GM23338 (cell line): Measurements from ENCODE around the gene KDM4E. TPM values are rescaled to one million over a fixed set of nuclear protein-coding genes. Genes with fewer than 3 reads are reported as not detected.

Source experiments
- ATAC-seq: fragments of 200-7000 bp; cut with Tn5 transposase; 3 replicates; pipeline ENCODE4 v1.9.1; 2020
- DNase-seq: peaks from one replicate; pipeline ENCODE4 v3.0.0-alpha.2; 2015; ENCODE audit warnings: low spot score
- H2AFZ ChIP-seq: fragments of 200-600 bp; sonication (generic); 2 replicates; pipeline ENCODE4 v1.8.0; 2016; ENCODE audit warnings: antibody characterized with exemption, mild to moderate bottlenecking, moderate library complexity
- H3F3A ChIP-seq: fragments of 200-600 bp; sonication (generic); replicated peaks from 2 replicates; pipeline ENCODE4 v1.8.0; 2017; ENCODE audit warnings: antibody characterized with exemption, mixed run types, low read depth
- H3K27ac ChIP-seq: fragments of 200-600 bp; sonication (generic); 2 replicates; pipeline ENCODE4 v1.6.1; 2016; ENCODE audit warnings: low read depth
- H3K27me3 ChIP-seq: fragments of 200-600 bp; sonication (generic); 2 replicates; pipeline ENCODE4 v1.8.0; 2016; ENCODE audit warnings: mild to moderate bottlenecking, mixed run types, moderate library complexity; ENCODE audit not compliant: insufficient read depth
- H3K36me3 ChIP-seq: fragments of 200-600 bp; sonication (generic); 2 replicates; pipeline ENCODE4 v1.8.0; 2016; ENCODE audit warnings: mild to moderate bottlenecking; ENCODE audit not compliant: insufficient read depth
- H3K4me1 ChIP-seq: fragments of 200-600 bp; sonication (generic); 2 replicates; pipeline ENCODE4 v1.8.0; 2016; ENCODE audit warnings: mild to moderate bottlenecking, moderate library complexity; ENCODE audit not compliant: insufficient read depth
- H3K4me2 ChIP-seq: fragments of 200-600 bp; sonication (generic); 2 replicates; pipeline ENCODE4 v1.7.1; 2017; ENCODE audit warnings: mixed run types
- H3K4me3 ChIP-seq: fragments of 200-600 bp; sonication (generic); 2 replicates; pipeline ENCODE4 v1.6.1; 2016; ENCODE audit warnings: mixed run types
- H3K79me2 ChIP-seq: fragments of 200-600 bp; sonication (generic); replicated peaks from 2 replicates; pipeline ENCODE4 v1.8.0; 2017; ENCODE audit warnings: mild to moderate bottlenecking; ENCODE audit not compliant: insufficient read depth
- H3K9me2 ChIP-seq: fragments of 200-600 bp; sonication (generic); 2 replicates; pipeline ENCODE4 v1.8.0; 2017; ENCODE audit not compliant: insufficient read depth
- H4K20me1 ChIP-seq: fragments of 200-600 bp; sonication (generic); replicated peaks from 2 replicates; pipeline ENCODE4 v1.8.0; 2017; ENCODE audit warnings: mild to moderate bottlenecking; ENCODE audit not compliant: insufficient read depth
- H3K27ac Mint-ChIP-seq: 2 replicates; pipeline ENCODE4 v1.8.0; 2020; ENCODE audit warnings: inconsistent platforms, mild to moderate bottlenecking, moderate library complexity, mixed read lengths
- H3K27me3 Mint-ChIP-seq: 3 replicates; pipeline ENCODE4 v1.8.0; 2022; ENCODE audit warnings: low read depth, mild to moderate bottlenecking, moderate library complexity, mixed read lengths, inconsistent platforms; ENCODE audit not compliant: insufficient read depth, poor library complexity
- H3K36me3 Mint-ChIP-seq: 3 replicates; pipeline ENCODE4 v1.8.0; 2021; ENCODE audit warnings: low read depth, mild to moderate bottlenecking, inconsistent platforms, moderate library complexity, mixed read lengths
- H3K4me1 Mint-ChIP-seq: 3 replicates; pipeline ENCODE4 v1.8.0; 2020; ENCODE audit warnings: mild to moderate bottlenecking, inconsistent platforms, mixed read lengths
- H3K4me3 Mint-ChIP-seq: 3 replicates; pipeline ENCODE4 v1.8.0; 2021; ENCODE audit warnings: moderate library complexity, mild to moderate bottlenecking, inconsistent platforms, mixed read lengths
- H3K9me3 Mint-ChIP-seq: 3 replicates; pipeline ENCODE4 v1.8.0; 2020; ENCODE audit warnings: moderate library complexity, mild to moderate bottlenecking, inconsistent platforms, mixed read lengths
- EZH2 ChIP-seq: fragments of 200-600 bp; sonication (generic); IDR thresholded peaks from one replicate; pipeline ENCODE4 v1.8.0; 2017; ENCODE audit warnings: antibody characterized with exemption, mild to moderate bottlenecking, low read depth; ENCODE audit not compliant: unreplicated experiment
- POLR2AphosphoS5 ChIP-seq: IDR thresholded peaks from 2 replicates; pipeline ENCODE4 v1.6.1; 2016; ENCODE audit warnings: antibody characterized with exemption, low read depth
- REST ChIP-seq: IDR thresholded peaks from one replicate; pipeline ENCODE4 v1.6.1; 2018; ENCODE audit warnings: antibody characterized with exemption; ENCODE audit not compliant: unreplicated experiment
- ZNF331 ChIP-seq: fragments of 250-450 bp; sonication (Bioruptor Pico); IDR thresholded peaks from 2 replicates; pipeline ENCODE4 v1.5.0; 2020; ENCODE audit warnings: low read depth, mild to moderate bottlenecking, moderate library complexity
- polyA plus RNA-seq: library from polyadenylated mRNA; unstranded; fragments of >200 nt; fragmentation: Nextera tagmentation; extraction: Ambion mirVana; gene quantifications from 2 replicates; pipeline ENCODE4 v1.2.1, GENCODE V29; 2016
- total RNA-seq: library from RNA; depleted of rRNA; stranded (reverse); fragments of >200 nt; shearing (Covaris generic); gene quantifications from 2 replicates; pipeline ENCODE4 v1.2.3, GENCODE V29; 2014
- TF ChIP-seq, protein P1 (sequence below), 2 experiments: fragments of 200-600 bp in 1 of 2; sonication (generic) in 1 of 2; conservative IDR thresholded peaks; 2 replicates each; pipeline versions ENCODE4 v1.5.1 to v1.6.1; 2016 to 2017; ENCODE audit warnings: antibody characterized with exemption in 2 of 2, low read depth in 2 of 2, mild to moderate bottlenecking in 2 of 2, moderate library complexity in 1 of 2
- TF ChIP-seq, protein P2 (sequence below): IDR thresholded peaks from 2 replicates; pipeline ENCODE4 v1.6.1; 2016; ENCODE audit warnings: antibody characterized with exemption

The KDM4E gene
- total and polyA plus RNA-seq, 2 experiments from 2014 or later, result not detected

DNA sequence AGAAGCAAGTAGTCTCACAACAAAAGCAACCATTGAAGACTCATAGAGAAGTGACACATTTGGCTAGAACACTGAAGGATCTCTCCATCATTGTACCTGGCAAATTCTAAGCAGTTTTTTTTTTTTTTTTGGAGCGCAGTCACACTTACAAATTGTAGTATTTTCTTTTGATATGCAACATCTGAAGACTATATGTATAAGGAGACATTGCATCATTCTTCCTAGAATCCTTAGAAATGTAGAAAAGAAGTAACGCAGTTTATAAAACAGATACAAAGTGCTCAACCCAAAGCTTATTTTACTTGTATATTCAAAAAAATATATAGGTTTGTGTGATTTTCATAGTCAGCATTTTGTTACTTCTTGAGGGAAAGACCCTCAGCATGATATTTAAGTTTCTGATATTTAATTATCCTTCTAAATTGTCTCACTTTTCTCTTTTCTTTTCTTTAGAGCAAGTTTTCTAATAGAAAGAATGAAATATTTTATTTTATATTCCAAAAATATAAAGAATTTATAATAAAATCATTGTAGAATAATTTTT is 31.6 kb upstream of the KDM4E start (continued):
- TF ChIP-seq REST (no peak), POLR2AphosphoS5 (no peak)

GRCh38 chr11:94997437-94997836 is 27.6 kb upstream of the KDM4E start:
- Mint-ChIP-seq H3K36me3 (no peaks in the 10 kb centered on the region), H3K9me3 (no peaks in the 10 kb centered on the region), H3K27ac (no peak overlapping the region), H3K27me3 (peaks cover 3% of the 10 kb centered on the region), H3K4me3 (no peak overlapping the region), H3K4me1 (0 out of 3 replicates have a peak, but pooled peaks cover 2% of the 10 kb centered on the region)
- H3K27ac ChIP-seq, result no peak overlapping the region
- H3K79me2 ChIP-seq, result no peaks in the 10 kb centered on the region
- TF ChIP-seq, protein P1, sequence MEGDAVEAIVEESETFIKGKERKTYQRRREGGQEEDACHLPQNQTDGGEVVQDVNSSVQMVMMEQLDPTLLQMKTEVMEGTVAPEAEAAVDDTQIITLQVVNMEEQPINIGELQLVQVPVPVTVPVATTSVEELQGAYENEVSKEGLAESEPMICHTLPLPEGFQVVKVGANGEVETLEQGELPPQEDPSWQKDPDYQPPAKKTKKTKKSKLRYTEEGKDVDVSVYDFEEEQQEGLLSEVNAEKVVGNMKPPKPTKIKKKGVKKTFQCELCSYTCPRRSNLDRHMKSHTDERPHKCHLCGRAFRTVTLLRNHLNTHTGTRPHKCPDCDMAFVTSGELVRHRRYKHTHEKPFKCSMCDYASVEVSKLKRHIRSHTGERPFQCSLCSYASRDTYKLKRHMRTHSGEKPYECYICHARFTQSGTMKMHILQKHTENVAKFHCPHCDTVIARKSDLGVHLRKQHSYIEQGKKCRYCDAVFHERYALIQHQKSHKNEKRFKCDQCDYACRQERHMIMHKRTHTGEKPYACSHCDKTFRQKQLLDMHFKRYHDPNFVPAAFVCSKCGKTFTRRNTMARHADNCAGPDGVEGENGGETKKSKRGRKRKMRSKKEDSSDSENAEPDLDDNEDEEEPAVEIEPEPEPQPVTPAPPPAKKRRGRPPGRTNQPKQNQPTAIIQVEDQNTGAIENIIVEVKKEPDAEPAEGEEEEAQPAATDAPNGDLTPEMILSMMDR (conservative IDR thresholded peaks at IDR 0.05; ENCODE audit: low read depth in 2 of 2), result peak; percentile 20 to 48; a peak in 2 of 4 replicates
- no peak for TF ChIP-seq ZNF331
- no peaks in the 10 kb centered on the region for H3F3A ChIP-seq
- no peak overlapping the region for H3K4me2 ChIP-seq
- no peak overlapping the region for H3K4me3 ChIP-seq
- DNase-seq (peak; percentile 21), ATAC-seq (no peak)
- peaks cover 7% of the 10 kb centered on the region for H3K9me2 ChIP-seq
- H3K36me3 ChIP-seq, result no peaks in the 10 kb centered on the region
- no peaks in the 10 kb centered on the region for H4K20me1 ChIP-seq
- H3K27me3 ChIP-seq, result no peaks in the 10 kb centered on the region; the same call in 1 of the 2 replicates
- H2AFZ ChIP-seq, result no peak overlapping the region
- no peaks in the 10 kb centered on the region for H3K4me1 ChIP-seq

- no peak overlapping the region for H3K4me3 ChIP-seq
- H3K4me2 ChIP-seq, result no peak overlapping the region
- no peak overlapping the region for H2AFZ ChIP-seq
- peaks cover 7% of the 10 kb centered on the region for H3K9me2 ChIP-seq
- no peaks in the 10 kb centered on the region for H4K20me1 ChIP-seq
- H3K79me2 ChIP-seq, result no peaks in the 10 kb centered on the region
- no peaks in the 10 kb centered on the region for H3K36me3 ChIP-seq
- DNase-seq (no peak), ATAC-seq (no peak)
- Mint-ChIP-seq H3K9me3 (no peaks in the 10 kb centered on the region), H3K4me1 (no peaks in the 10 kb centered on the region), H3K27ac (no peak overlapping the region), H3K36me3 (no peaks in the 10 kb centered on the region), H3K27me3 (peaks cover 3% of the 10 kb centered on the region), H3K4me3 (no peak overlapping the region)
- no peaks in the 10 kb centered on the region for H3K4me1 ChIP-seq
- H3K27me3 ChIP-seq, result no peaks in the 10 kb centered on the region; the same call in 1 of the 2 replicates
- no peak overlapping the region for H3K27ac ChIP-seq
- H3F3A ChIP-seq, result no peaks in the 10 kb centered on the region
- TF ChIP-seq REST, result no peak
- no peak for TF ChIP-seq EZH2
- TF ChIP-seq ZNF331, result no peak
- TF ChIP-seq, protein P2, sequence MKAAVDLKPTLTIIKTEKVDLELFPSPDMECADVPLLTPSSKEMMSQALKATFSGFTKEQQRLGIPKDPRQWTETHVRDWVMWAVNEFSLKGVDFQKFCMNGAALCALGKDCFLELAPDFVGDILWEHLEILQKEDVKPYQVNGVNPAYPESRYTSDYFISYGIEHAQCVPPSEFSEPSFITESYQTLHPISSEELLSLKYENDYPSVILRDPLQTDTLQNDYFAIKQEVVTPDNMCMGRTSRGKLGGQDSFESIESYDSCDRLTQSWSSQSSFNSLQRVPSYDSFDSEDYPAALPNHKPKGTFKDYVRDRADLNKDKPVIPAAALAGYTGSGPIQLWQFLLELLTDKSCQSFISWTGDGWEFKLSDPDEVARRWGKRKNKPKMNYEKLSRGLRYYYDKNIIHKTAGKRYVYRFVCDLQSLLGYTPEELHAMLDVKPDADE, result no peak
Observed at GRCh38 chr11:94998285-94998684, 26.8 kb upstream of the KDM4E start.
